ENCODE results near the gene GAD1.
A peak's percentile ranks its signal among the peaks of the same experiment; 100 is the strongest.

The GAD1 gene

DNA sequence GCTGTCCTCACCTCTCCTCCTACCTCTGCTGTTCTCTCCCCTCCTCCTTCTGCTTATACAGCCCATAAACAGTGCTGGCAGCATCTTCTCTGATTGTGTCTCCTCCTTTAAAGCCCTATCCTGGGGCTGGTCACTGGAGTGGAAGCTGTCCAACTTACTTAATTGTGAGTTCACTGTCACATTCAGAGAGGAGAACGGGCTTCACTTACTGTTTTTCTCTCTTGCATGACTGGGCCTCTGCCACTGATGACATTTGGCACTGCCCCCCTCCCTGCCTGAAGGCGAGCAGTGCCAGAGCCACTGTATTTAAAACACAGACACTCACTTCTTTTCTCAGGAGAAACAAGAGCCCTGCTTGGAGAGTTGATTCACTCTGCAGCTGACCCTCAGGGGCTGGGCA is 12.3 kb downstream of the GAD1 start:
- TF ChIP-seq Cebpa-rat (IDR thresholded peaks at IDR 0.05), result no peak
- Histone ChIP-seq H3K4me3 (no peak overlapping the region), H3K4me1 (peaks cover 0 to 5% (median 0%) of the 10 kb centered on the region in 10 experiments; a peak in 2 of 20 replicates), H3K36me3 (no peaks in the 10 kb centered on the region), H3K9ac (no peak overlapping the region), H3K4me2 (no peak overlapping the region), H3K9me3 (replicated peaks in 1 of 11) (peaks cover 0 to 4% (median 1%) of the 10 kb centered on the region in 11 experiments; a peak in 5 of 22 replicates), H4K20me1 (peaks cover 0 to 14% (median 0%) of the 10 kb centered on the region in 11 experiments; a peak in 5 of 22 replicates), H3K27ac (no peak overlapping the region), H3K27me3 (peaks cover 27 to 56% (median 44%) of the 10 kb centered on the region in 11 experiments)

GRCh38 chr2:170830166-170830565 is 13.5 kb downstream of the GAD1 start:
- H3K4me3 ChIP-seq, result no peak overlapping the region
- no peaks in the 10 kb centered on the region for H3K9me3 ChIP-seq (replicated peaks in 1 of 11)
- H3K9ac ChIP-seq, result no peak overlapping the region
- no peak overlapping the region for H3K4me2 ChIP-seq
- H3K27me3 ChIP-seq, result peaks cover 17 to 45% (median 33%) of the 10 kb centered on the region in 11 experiments; a peak in 19 of 22 replicates
- peaks cover 0 to 14% (median 0%) of the 10 kb centered on the region in 11 experiments; a peak in 5 of 22 replicates for H4K20me1 ChIP-seq
- no peaks in the 10 kb centered on the region for H3K36me3 ChIP-seq
- peaks cover 0 to 5% (median 0%) of the 10 kb centered on the region in 10 experiments; a peak in 1 of 20 replicates for H3K4me1 ChIP-seq
- no peak overlapping the region for H3K27ac ChIP-seq
- no peak for TF ChIP-seq Cebpa-rat (IDR thresholded peaks at IDR 0.05)

- Histone ChIP-seq H3K4me2 (no peak overlapping the region), H3K4me3 (no peak overlapping the region), H3K27me3 (peaks cover 12 to 36% (median 25%) of the 10 kb centered on the region in 11 experiments; a peak in 17 of 22 replicates), H3K9me3 (replicated peaks in 1 of 11) (no peaks in the 10 kb centered on the region), H3K27ac (no peak overlapping the region), H3K4me1 (peaks cover 0 to 4% (median 0%) of the 10 kb centered on the region in 10 experiments; a peak in 1 of 20 replicates), H3K36me3 (no peaks in the 10 kb centered on the region), H3K9ac (no peak overlapping the region), H4K20me1 (peaks cover 0 to 14% (median 0%) of the 10 kb centered on the region in 11 experiments; a peak in 5 of 22 replicates)
- no peak for TF ChIP-seq Cebpa-rat (IDR thresholded peaks at IDR 0.05)
These were observed 14.4 kb downstream of the GAD1 start for GRCh38 chr2:170831115-170831514.

DNA sequence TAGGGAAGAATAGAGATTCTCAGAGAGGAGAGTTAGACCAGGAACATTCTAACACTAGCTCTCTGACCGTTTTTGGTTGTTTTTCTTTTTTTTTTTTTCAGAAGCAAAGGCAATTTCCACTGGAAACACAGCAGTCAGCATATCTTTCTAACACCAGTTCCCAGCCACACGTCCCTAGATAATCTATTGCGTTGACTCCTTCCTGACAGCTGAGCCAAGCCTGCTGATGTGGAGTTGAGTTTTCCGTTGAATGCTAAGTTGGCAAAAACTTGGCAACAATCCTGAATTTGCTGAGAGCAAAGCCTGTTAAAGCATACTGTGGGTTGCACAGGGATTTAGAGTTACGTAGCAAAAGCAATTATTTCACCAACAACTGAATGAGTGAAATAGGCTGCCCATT is 19.3 kb downstream of the GAD1 start:
- no peaks in the 10 kb centered on the region for H3K9me3 ChIP-seq (replicated peaks in 1 of 11)
- H4K20me1 ChIP-seq, result no peaks in the 10 kb centered on the region
- H3K4me1 ChIP-seq, result no peaks in the 10 kb centered on the region
- no peak overlapping the region for H3K4me2 ChIP-seq
- H3K36me3 ChIP-seq, result no peaks in the 10 kb centered on the region
- no peak overlapping the region for H3K27ac ChIP-seq
- H3K27me3 ChIP-seq, result peaks cover 0 to 3% (median 0%) of the 10 kb centered on the region in 11 experiments; a peak in 1 of 22 replicates
- no peak overlapping the region for H3K4me3 ChIP-seq
- TF ChIP-seq Cebpa-rat (IDR thresholded peaks at IDR 0.05), result no peak
- H3K9ac ChIP-seq, result no peak overlapping the region

DNA sequence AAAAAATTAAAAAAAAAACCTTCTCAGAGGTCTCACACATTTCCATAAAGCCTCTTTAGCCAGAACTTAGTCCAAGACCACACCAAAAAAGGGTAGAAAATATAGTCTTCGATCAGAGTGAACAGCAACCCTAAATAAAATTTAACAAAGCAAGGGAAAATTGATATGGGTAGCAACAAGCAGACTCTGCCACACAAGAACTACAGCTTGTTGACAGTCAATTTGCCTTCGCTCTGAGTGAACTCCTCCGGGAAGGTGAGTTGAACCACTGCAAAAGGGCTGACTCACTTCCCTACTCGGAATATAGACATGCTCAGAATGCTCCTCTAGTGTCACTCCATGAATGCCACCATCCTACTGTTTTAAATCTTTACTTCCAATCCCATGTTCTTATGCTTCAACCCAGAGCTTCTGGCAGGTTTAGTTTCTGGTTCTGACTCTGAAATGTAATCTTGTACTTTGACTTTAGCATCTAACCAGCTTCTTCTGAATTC is 24.1 kb downstream of the GAD1 start:
- Histone ChIP-seq H3K4me3 (no peak overlapping the region), H3K27ac (no peak overlapping the region), H3K9me3 (replicated peaks in 1 of 11) (no peaks in the 10 kb centered on the region; a peak in 1 of 22 replicates), H3K4me1 (peaks cover 10 to 23% (median 16%) of the 10 kb centered on the region in 10 experiments), H3K36me3 (no peaks in the 10 kb centered on the region), H3K4me2 (no peak overlapping the region), H3K27me3 (peaks cover 0 to 33% (median 0%) of the 10 kb centered on the region in 11 experiments; a peak in 3 of 22 replicates), H3K9ac (no peak overlapping the region), H4K20me1 (no peaks in the 10 kb centered on the region)
- no peak for TF ChIP-seq Cebpa-rat (IDR thresholded peaks at IDR 0.05)

- Histone ChIP-seq H3K4me3 (no peak overlapping the region), H3K27me3 (peaks cover 0 to 33% (median 0%) of the 10 kb centered on the region in 11 experiments; a peak in 3 of 22 replicates), H3K27ac (no peak overlapping the region), H3K9ac (no peak overlapping the region), H3K4me2 (peak overlapping the region in 5 of 11 experiments; percentile 30 to 72 (median 62); a peak in 5 of 22 replicates), H4K20me1 (no peaks in the 10 kb centered on the region), H3K9me3 (replicated peaks in 1 of 11) (no peaks in the 10 kb centered on the region; a peak in 1 of 22 replicates), H3K36me3 (no peaks in the 10 kb centered on the region), H3K4me1 (peaks cover 10 to 23% (median 16%) of the 10 kb centered on the region in 10 experiments)
- TF ChIP-seq Cebpa-rat (IDR thresholded peaks at IDR 0.05), result no peak
These were observed 26.1 kb downstream of the GAD1 start for GRCh38 chr2:170842785-170843184.

DNA sequence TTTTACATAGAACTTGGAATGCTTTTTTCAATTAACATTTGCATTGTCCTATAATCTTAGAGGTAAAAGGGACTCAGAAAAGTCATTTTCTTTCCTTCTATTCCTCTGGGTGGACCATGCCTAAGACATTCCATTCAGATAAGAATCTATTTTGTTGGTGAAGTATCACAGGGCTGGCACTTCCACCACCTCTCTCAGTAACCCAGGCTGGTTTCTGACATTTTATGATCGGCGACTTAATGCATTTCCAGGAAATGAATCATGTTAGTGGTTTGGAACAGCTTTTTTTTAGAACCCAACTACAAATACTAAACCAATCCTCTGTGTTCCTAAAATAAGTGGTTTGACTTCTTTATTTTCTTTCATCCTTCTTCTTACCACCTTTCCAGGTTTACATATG is 27.0 kb downstream of the GAD1 start:
- Histone ChIP-seq H3K36me3 (no peaks in the 10 kb centered on the region), H3K4me1 (peaks cover 10 to 23% (median 16%) of the 10 kb centered on the region in 10 experiments), H3K9ac (no peak overlapping the region), H3K4me2 (peak overlapping the region; percentile 36 to 72 (median 58)), H3K9me3 (replicated peaks in 1 of 11) (no peaks in the 10 kb centered on the region; a peak in 1 of 22 replicates), H3K4me3 (no peak overlapping the region), H3K27me3 (peaks cover 0 to 33% (median 0%) of the 10 kb centered on the region in 11 experiments; a peak in 3 of 22 replicates), H4K20me1 (no peaks in the 10 kb centered on the region), H3K27ac (no peak overlapping the region)
- TF ChIP-seq Cebpa-rat (IDR thresholded peaks at IDR 0.05), result no peak

DNA sequence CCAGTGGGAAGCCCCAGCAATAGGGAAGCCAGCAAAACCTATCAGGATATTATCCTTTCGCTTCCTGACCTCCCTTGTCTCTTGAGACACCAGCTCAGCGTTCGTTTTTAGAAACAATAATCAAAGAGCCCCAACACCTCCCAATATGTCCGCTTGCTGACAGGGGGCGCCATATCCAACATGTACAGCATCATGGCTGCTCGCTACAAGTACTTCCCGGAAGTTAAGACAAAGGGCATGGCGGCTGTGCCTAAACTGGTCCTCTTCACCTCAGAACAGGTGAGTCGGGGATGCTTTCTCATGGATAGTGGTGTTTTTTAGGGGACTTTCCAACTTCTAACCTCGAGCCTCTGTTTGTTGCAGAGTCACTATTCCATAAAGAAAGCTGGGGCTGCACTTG is 28.7 kb downstream of the GAD1 start:
- Histone ChIP-seq H3K4me3 (no peak overlapping the region), H3K9ac (no peak overlapping the region), H3K36me3 (no peaks in the 10 kb centered on the region), H3K27me3 (peaks cover 0 to 33% (median 0%) of the 10 kb centered on the region in 11 experiments; a peak in 3 of 22 replicates), H3K27ac (no peak overlapping the region), H3K4me1 (peaks cover 10 to 23% (median 16%) of the 10 kb centered on the region in 10 experiments), H3K4me2 (no peak overlapping the region), H4K20me1 (no peaks in the 10 kb centered on the region), H3K9me3 (replicated peaks in 1 of 11) (peaks cover 0 to 3% (median 0%) of the 10 kb centered on the region in 11 experiments; a peak in 1 of 22 replicates)
- no peak for TF ChIP-seq Cebpa-rat (IDR thresholded peaks at IDR 0.05)

DNA sequence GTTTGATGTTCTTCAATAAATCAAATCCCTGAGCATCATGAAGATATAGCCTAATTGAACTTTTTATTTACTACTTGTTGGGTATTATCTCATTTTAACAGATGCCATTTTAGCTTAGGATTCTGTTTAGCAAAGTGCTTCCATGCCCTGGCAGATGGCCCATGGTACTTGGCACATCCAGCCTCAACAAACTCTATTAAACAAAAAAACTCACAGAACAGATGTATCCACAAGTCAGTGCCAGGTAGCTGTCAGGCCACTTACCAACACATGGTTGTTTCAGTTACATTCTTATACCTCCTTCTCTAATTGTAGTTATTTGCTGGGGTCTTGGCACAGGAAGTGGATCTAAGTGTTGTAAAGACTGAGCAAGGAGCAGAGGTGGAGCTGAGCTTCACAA is 29.6 kb downstream of the GAD1 start:
- Histone ChIP-seq H3K4me2 (no peak overlapping the region), H3K4me1 (peaks cover 10 to 23% (median 16%) of the 10 kb centered on the region in 10 experiments), H3K27ac (no peak overlapping the region), H3K4me3 (no peak overlapping the region), H3K36me3 (no peaks in the 10 kb centered on the region), H3K9me3 (replicated peaks in 1 of 11) (peaks cover 0 to 6% (median 0%) of the 10 kb centered on the region in 11 experiments; a peak in 1 of 22 replicates), H3K27me3 (peaks cover 0 to 33% (median 0%) of the 10 kb centered on the region in 11 experiments; a peak in 3 of 22 replicates), H4K20me1 (no peaks in the 10 kb centered on the region), H3K9ac (no peak overlapping the region)
- TF ChIP-seq Cebpa-rat (IDR thresholded peaks at IDR 0.05), result no peak
